ENCODE data around the gene MUC13. TPM values are rescaled to one million over a fixed set of nuclear protein-coding genes. Genes with fewer than 3 reads are reported as not detected.

MUC13 gene
- total RNA-seq, 1 experiment from 2014 or later = 0.04 TPM

DNA sequence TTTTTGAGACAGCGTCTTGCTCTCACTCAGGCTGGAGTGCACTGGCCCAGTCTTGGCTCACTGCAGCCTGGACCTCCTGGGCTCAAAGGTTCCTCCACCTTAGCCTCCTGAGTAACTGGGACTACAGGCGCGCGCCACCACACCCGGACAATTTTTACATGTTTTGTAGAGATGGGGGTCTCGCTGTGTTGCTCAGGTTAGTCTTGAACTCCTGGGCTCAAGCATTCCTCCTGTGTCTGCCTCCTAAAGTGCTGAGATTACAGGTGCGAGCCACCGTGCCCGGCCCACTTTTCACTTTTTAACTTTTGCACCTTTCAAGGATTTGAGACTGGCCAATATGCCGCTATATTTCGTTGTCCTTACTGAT lies 46.6 kb downstream of the MUC13 start:
- Histone ChIP-seq H3K9me3 (ENCODE audit: low read length) (no peaks in the 10 kb centered on the region), H3K4me3 (ENCODE audit: low read length) (peak overlapping the region; percentile 83), H3F3A (ENCODE audit: low read length, unreplicated experiment) (no peaks in the 10 kb centered on the region), H3K9ac (ENCODE audit: low read length) (peak overlapping the region; percentile 74; the same call in 1 of the 2 replicates), H3K27ac (ENCODE audit: low read length) (no peak overlapping the region), H3K79me2 (ENCODE audit: low read length) (peaks cover 20% of the 10 kb centered on the region), H3K9me2 (replicated peaks; ENCODE audit: low read length) (no peaks in the 10 kb centered on the region), H2AFZ (ENCODE audit: low read length) (no peak overlapping the region), H3K27me3 (ENCODE audit: low read length) (no peaks in the 10 kb centered on the region), H3K4me1 (ENCODE audit: insufficient read depth, low read length) (peaks cover 30% of the 10 kb centered on the region), H3K36me3 (ENCODE audit: low read depth, low read length) (no peaks in the 10 kb centered on the region), H4K20me1 (ENCODE audit: low read length) (no peaks in the 10 kb centered on the region), H3K4me2 (ENCODE audit: low read length) (peak overlapping the region; percentile 98)
- DNase-seq (no peak), ATAC-seq (no peak)
- TF ChIP-seq, protein P1, sequence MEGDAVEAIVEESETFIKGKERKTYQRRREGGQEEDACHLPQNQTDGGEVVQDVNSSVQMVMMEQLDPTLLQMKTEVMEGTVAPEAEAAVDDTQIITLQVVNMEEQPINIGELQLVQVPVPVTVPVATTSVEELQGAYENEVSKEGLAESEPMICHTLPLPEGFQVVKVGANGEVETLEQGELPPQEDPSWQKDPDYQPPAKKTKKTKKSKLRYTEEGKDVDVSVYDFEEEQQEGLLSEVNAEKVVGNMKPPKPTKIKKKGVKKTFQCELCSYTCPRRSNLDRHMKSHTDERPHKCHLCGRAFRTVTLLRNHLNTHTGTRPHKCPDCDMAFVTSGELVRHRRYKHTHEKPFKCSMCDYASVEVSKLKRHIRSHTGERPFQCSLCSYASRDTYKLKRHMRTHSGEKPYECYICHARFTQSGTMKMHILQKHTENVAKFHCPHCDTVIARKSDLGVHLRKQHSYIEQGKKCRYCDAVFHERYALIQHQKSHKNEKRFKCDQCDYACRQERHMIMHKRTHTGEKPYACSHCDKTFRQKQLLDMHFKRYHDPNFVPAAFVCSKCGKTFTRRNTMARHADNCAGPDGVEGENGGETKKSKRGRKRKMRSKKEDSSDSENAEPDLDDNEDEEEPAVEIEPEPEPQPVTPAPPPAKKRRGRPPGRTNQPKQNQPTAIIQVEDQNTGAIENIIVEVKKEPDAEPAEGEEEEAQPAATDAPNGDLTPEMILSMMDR (conservative IDR thresholded peaks at IDR 0.05; ENCODE audit: low read depth, low read length) = no peak
- TF ChIP-seq EZH2phosphoT487 (IDR thresholded peaks at IDR 0.05; ENCODE audit: borderline replicate concordance, low read length) (no peak), EZH2 (IDR thresholded peaks at IDR 0.05; ENCODE audit: low read length, unreplicated experiment) (no peak)
- no TSS peak for BruUV-seq (replicated peaks)
- ChIA-PET POLR2A (ENCODE audit: unreplicated experiment) (interaction anchor here (0.6 kb wide), 1 partner anchor 423 kb away, joined by 3 read pairs; no protein-coding TSS in a partner anchor), CTCF (interaction anchor here (1.0 kb wide), 1 partner anchor 101 kb away, joined by 3 read pairs; no protein-coding TSS in a partner anchor)
- intact Hi-C loops (cut with micrococcal nuclease) = loop anchor here (1.0 kb wide), 1 partner anchor 9 kb away; no protein-coding TSS in a partner anchor

DNA sequence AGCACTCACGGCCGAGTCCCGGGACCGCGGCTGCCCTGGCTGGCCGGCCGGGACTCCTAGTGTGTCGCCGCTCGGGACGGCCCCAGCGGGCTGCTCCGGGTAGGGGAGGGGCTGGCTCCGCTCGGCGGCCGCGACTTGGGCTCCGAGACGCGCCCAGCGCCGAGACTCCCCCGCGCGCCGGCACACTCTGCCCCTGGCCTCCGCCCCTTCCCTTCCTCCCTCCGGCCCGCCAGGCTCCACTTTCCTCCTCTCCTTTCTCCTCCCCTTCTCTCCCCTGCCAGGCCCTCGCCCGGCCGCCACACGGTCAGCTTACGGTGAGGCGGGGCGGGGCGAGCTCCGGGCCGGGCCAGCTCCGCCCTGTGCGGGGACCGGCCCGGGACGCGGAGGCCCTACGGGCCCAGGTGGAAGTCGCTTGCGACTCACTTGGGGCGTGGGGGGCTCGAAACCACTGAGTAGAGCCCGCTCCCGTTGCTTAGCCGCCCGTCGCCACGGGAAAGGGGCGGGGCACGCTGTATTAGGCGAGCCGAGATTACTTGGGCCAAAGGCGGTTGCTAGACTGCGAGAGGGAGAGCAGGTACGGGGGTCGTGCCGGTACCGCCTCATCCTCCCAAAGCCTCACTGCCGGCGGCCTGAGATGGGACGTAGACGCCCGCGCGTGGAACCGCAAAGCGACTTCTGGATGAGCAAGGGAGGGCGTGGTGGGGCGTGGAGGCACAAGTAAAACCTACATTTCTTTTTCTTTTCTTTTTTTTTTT lies 47.2 kb downstream of the MUC13 start, which contains the start of gene ITGB5:
ITGB5 (minus strand) TSS at position 189 of the 755 bp plus-strand sequence. CDS start 365 bp downstream, outside the sequence.
- BruUV-seq (replicated peaks) = TSS peak; percentile 64
- H3K79me2 ChIP-seq (ENCODE audit: low read length) = peaks cover 20% of the 10 kb centered on the region
- peak; percentile 70 for DNase-seq

More for the DNA sequence above, 47.2 kb downstream of the MUC13 start, which contains the start of gene ITGB5:
- H3K27me3 ChIP-seq (ENCODE audit: low read length) = no peaks in the 10 kb centered on the region
- no peaks in the 10 kb centered on the region for H3K9me2 ChIP-seq (replicated peaks; ENCODE audit: low read length)
- peak within 1 kb of the TSS; percentile 50 for H3K27ac ChIP-seq (ENCODE audit: low read length)
- no peaks in the 10 kb centered on the region for H3K36me3 ChIP-seq (ENCODE audit: low read depth, low read length)
- ATAC-seq = peak; percentile 67
- POLR2A ChIA-PET (ENCODE audit: unreplicated experiment) = interaction anchor here (0.6 kb wide), 1 partner anchor 423 kb away, joined by 3 read pairs; no protein-coding TSS in a partner anchor
- TF ChIP-seq EZH2phosphoT487 (IDR thresholded peaks at IDR 0.05; ENCODE audit: borderline replicate concordance, low read length) = no peak
- TF ChIP-seq EZH2 (IDR thresholded peaks at IDR 0.05; ENCODE audit: low read length, unreplicated experiment) = no peak
- TF ChIP-seq, protein P1 (conservative IDR thresholded peaks at IDR 0.05; ENCODE audit: low read depth, low read length) = no peak
- peak within 1 kb of the TSS; percentile 82 for H2AFZ ChIP-seq (ENCODE audit: low read length)
- H4K20me1 ChIP-seq (ENCODE audit: low read length) = no peaks in the 10 kb centered on the region
- H3K4me1 ChIP-seq (ENCODE audit: insufficient read depth, low read length) = peaks cover 36% of the 10 kb centered on the region
- intact Hi-C loops (cut with micrococcal nuclease) = loop anchor here (1.0 kb wide), 1 partner anchor 8 kb away; no protein-coding TSS in a partner anchor
- peak within 1 kb of the TSS; percentile 74 for H3K9ac ChIP-seq (ENCODE audit: low read length)
- CTCF ChIA-PET = interaction anchor here (1.0 kb wide), 1 partner anchor 101 kb away, joined by 3 read pairs; no protein-coding TSS in a partner anchor
- no peaks in the 10 kb centered on the region for H3K9me3 ChIP-seq (ENCODE audit: low read length)
- peak within 1 kb of the TSS; percentile 98 for H3K4me2 ChIP-seq (ENCODE audit: low read length)
- no peaks in the 10 kb centered on the region for H3F3A ChIP-seq (ENCODE audit: low read length, unreplicated experiment)
- peak within 1 kb of the TSS; percentile 83 for H3K4me3 ChIP-seq (ENCODE audit: low read length)

Measured in PC-3 (cell line).